GM12872 (cell line): ENCODE measurements around the gene SH2D1B.

Experiments used
- TF ChIP-seq, protein P1 (sequence below): IDR thresholded peaks from 3 replicates; pipeline ENCODE4 v1.5.1; 2011; ENCODE audit warnings: low read depth, mild to moderate bottlenecking, low read length, moderate library complexity; ENCODE audit not compliant: insufficient read depth

The SH2D1B gene

GRCh38 chr1:162368451-162368850 lies 43.5 kb downstream of the SH2D1B start:
- TF ChIP-seq, protein P1, sequence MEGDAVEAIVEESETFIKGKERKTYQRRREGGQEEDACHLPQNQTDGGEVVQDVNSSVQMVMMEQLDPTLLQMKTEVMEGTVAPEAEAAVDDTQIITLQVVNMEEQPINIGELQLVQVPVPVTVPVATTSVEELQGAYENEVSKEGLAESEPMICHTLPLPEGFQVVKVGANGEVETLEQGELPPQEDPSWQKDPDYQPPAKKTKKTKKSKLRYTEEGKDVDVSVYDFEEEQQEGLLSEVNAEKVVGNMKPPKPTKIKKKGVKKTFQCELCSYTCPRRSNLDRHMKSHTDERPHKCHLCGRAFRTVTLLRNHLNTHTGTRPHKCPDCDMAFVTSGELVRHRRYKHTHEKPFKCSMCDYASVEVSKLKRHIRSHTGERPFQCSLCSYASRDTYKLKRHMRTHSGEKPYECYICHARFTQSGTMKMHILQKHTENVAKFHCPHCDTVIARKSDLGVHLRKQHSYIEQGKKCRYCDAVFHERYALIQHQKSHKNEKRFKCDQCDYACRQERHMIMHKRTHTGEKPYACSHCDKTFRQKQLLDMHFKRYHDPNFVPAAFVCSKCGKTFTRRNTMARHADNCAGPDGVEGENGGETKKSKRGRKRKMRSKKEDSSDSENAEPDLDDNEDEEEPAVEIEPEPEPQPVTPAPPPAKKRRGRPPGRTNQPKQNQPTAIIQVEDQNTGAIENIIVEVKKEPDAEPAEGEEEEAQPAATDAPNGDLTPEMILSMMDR, result no peak

GRCh38 chr1:162367772-162368171 lies 44.2 kb downstream of the SH2D1B start:
- TF ChIP-seq, protein P1, result no peak

DNA sequence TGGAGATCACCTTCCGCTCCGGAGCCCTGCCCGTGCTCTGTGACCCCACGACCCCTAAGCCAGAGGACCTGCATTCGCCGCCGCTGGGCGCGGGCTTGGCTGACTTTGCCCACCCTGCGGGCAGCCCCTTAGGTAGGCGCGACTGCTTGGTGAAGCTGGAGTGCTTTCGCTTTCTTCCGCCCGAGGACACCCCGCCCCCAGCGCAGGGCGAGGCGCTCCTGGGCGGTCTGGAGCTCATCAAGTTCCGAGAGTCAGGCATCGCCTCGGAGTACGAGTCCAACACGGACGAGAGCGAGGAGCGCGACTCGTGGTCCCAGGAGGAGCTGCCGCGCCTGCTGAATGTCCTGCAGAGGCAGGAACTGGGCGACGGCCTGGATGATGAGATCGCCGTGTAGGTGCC lies 44.9 kb downstream of the SH2D1B start:
- TF ChIP-seq, protein P1, result no peak

DNA sequence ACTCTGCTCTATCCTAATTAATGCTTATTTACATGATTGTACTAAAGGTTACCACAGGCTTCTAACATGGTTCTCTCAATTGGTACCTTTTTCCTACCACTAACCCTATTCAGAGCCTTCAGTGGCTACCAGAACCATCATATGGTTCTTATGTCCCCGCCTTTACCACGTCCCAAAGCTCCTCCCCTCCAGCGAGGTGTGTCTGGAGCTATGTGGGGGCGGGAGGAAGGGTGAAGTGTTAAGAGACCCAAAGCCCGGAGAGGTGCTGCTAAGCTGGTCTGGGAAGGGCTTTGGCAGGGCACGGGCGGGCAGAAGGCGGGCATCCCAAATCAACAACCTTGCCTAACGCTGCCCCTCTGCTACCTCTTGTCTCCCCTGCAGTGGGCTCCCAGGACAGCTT lies 45.3 kb downstream of the SH2D1B start:
- TF ChIP-seq, protein P1, result no peak

DNA sequence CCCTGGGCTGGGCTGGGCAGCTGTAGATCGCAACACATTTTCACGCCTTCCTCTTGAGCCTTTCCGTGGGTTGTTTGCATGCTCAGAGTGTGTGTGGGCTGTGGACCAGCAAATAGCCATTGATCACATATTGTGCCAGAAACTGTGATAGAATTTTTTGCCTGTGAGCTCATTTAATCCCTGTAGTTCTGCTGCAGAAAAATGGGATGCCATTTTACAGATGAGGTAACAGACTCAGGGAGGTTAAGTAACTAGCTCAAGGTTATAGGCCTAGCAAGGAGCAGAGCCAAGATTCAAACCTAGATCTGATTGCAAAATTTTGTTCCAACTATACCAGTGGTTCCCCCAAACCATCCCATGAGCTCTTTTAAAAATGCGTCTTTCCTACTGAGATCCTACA lies 45.8 kb downstream of the SH2D1B start:
- TF ChIP-seq, protein P1, result no peak

DNA sequence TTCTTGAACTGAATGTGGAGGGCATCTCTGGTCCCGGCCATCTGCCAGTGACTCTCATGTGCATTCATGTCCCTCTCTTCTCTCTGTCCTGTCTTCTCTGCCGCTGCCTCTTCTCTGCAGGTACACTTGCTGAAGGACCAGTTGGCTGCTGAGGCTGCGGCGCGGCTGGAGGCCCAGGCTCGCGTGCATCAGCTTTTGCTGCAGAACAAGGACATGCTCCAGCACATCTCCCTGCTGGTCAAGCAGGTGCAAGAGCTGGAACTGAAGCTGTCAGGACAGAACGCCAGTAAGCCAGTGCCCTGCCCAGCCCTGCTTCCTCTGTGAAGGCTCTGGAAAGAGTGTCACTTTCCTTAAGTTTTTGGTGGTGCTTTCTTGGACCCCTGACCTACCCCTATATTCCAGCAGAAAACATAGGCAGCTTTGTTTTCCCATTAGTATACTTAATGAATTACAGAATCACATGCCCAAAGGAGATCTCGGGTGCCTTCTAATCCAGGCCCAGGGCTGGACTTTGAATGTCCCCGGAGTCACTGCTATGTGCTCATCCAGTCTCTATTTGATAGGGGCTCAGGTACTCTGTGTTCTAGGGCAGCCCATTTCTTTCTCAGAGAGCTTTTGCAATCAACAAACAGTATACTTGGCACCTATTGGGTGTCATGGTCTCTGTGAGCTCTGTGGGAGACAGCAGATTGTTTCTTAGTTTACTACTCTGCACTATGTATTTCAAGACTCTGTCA lies 46.5 kb downstream of the SH2D1B start:
- TF ChIP-seq, protein P1, result no peak

- TF ChIP-seq, protein P1, result no peak
Observed at GRCh38 chr1:162364498-162364897, 47.4 kb downstream of the SH2D1B start.
